ENCODE measurements around the gene BEND2.
"Not testable (repeated sequence)": the region's sequence is repeated elsewhere in the genome, so short reads cannot be mapped to it uniquely, and the experiment has no call there.

Gene BEND2

DNA sequence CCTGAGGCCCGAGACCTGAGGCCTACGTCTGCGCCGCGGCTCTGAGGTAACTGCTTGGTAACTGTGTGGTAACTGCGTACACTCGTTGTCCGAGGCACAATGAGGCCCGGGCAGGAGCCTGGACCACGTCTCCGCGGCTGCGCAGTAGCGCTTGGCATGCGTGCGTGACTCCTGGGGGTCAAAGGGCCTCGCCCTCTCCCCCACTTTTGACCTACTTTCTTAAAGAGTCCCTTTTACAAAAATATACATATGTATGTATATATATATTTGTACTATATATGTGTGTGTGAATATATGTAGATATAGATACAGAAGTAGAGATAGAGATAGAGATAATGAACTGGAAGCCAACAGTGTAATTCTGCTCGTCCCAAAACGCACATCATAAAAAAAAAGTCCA, at the start of gene BEND2:
Gene BEND2 (minus strand): TSS at position 101 of the 400 bp plus-strand sequence. CDS start 136 bp downstream, outside the sequence.
- DNase-seq, result no peak

DNA sequence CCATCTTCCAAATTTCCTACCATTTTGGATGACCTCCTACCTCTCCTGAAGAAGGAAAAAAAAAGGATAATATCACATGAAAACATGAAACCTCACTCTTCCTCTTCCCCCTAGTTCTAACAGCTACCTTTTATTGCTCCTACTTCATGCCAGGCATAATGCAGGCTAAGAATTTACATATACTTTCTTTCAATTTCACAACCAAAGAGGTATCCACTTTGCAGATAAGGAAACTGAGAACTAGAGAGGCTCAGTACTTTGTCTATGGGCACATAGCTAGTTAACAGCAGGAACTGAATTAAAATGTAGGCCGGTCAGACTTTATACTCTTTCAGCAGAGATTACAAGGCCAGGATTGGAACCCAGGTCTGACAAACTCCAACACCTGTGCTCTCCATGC, 34.4 kb upstream of the BEND2 start:
- DNase-seq, result no peak

DNA sequence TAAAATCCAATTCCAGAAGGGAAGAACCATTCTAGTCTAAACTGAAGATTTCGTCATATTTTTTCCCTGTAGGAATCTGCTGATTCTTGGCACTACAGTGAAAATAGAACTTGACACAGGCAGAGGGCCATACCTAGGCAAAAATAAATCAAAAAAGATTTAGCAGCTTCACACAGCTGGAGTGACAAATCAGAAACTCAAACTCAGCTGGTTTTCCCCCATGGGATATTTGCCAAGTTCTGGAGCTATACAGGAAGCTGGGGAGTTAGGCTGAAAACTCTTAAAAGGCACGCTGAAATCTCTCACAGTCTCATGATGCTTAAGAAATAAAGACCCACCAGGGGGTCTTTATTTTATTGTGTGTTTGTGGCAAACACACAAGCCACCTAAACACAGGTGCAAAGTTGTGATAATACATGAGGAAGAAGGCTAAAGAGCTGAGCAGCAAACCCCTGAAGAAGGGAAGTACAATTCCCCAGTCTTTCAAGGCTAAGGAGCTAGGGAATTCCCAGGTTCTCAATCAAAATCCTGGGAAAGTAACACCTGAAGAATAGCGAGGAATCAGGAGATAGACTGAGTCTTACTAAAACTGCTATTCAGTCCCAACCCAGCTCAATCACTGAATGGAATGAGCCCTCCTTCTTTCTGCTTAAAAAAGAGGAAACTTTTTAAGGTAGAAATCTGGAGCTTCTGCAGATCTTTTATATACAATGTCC, 32.1 kb upstream of the BEND2 start:
- DNase-seq, result no peak

DNA sequence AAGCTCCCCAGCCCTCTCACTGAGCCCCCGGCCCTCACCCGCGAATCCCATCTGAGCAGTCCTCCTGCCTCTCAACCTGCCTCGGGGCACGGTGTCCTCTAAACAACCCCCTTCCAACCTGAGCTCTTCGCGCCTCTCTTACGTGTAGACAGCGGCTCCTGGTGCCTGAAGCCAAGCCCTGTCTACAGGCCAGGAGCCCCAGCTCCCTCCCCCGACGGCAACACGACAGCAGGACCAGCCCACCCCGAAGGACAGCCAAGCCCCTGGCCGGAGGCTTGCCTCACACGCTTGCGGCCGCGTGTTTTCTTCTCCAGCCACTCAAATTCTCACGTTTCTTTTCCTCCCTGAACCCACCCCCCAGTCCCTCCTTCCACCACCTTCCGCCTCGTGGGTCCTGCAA, 9.0 kb upstream of the BEND2 start:
- DNase-seq, result not testable (repeated sequence)

DNA sequence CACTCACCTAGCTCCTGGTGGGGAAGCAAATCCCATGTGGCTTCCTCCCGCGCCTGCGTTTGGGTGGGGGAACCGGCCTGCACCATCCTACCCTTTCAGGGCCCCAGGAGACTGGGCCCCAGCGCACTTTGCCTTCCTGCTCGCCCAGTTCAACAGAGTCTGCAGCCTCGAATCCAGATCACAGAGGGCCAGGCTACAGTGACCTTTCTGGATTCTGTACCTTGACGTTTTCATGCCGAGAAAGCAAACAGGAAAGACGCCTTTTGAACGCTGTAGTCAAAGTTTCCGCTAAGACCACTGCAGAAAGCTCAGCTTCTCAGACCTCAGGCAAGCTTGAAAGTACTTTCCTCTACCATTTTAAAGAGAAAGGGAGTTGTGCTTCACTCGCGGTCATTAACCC, 7.4 kb upstream of the BEND2 start:
- DNase-seq, result no peak

DNA sequence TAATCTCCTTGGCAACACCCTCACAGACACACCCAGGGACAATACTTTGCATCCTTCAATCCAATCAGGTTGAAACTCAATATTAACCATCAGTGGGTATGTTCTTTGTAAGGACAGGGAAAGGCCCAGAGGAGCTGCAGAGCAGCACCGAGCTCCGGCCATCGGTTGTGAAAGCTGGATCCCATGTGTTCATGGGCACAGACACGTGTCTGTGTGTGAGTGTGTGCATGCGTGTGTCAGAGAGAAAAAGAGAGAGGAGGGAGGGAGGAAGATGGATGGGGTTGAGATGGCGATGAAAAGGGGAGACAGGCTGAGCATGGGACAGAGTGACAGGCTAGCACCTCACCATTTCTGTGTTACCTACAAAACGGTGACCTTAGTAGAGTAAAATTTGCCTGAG, 6.8 kb upstream of the BEND2 start:
- DNase-seq, result no peak

DNA sequence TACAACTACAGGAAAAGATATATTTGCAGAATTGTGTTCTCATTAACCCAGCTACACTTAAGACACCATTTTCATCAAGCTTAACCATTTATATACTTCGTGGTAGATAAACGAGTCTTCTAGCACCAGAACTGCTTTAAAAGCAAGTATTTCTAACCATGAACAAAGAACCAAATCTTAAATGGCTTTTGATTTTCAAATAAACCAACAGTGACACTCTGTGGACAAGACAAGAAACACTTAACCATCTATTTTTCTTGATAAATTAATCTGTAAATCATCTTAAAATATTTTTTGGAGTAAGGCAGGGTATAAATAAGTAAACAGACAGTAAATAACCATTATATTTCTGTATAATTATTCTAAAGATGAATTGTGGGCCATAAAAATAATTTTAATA, 10.2 kb downstream of the BEND2 start:
- no peak for DNase-seq

DNA sequence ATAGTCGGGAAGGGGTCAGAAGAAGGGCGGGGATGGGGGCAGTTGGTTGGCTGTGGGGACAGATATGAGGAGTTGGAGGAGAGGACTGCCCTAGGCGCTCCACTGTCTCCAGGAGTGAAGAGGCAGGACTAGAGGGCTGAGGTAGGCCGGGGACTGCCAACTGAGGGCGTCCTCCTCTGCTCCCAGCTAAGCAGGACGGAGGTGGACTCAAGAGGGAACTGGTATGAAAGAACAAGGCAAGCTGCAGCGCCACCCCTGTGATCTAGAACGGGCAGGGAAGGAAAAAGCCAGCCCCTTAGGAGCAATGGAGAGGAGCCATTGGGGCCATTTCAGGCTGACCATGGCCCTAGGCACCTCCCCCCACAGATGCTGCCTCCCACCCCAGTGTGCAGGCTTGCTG, 14.0 kb downstream of the BEND2 start:
- DNase-seq, result no peak

DNA sequence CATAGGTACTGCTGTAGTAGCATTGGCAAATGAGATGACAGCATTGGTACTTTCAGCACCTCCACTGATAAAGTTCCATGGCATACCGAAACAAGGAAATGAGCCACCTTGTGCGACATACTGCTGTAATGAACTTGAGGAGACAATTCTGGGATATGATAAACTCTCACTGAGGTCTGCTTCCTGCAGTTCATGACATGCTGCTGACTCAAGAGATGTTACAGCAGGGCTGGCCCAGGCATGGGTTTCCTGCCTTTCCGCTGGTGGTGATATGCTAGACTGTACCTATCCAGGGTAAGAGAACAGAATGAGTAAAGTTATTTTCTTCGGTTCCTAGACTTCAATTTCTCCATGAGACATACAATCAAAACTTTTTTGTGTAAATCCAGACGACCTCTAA, 17.1 kb downstream of the BEND2 start:
- DNase-seq, result no peak

DNA sequence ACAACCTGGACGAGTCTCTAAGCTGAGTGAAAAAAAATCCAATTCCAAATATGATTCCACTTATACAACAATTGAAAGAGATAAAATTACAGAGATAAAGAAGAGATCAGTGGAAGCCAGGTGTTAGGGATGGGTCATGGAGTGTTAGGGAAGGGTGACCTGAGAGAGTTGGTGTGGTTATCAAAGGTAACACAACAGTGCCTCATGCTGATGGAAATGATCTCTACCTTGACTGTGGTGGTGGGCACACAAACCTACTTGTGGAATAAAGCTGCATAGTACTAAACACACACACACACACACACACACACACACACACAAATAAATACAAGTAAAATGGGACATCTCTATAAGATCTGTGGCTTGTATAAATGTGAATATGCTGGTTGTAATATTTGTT, 26.0 kb downstream of the BEND2 start:
- DNase-seq, result no peak

DNA sequence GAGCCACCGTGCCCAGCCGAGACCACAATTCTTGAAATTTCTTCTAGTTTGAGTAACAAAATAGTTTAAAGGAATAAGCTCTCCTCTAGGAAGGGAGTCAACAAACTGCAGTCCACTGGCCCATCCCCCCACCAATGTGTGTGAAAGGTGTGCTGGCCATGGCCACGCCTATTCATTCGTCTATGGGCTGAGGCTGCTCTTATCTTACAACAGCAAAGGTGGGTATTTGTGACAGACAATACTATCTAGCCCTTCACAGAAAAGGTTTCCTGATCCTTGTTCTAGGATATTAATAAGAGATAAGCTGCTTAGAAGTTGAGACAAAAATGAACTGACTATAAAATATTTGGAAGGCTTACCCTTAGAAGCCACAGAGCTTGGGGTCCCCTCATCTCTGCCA, 41.2 kb downstream of the BEND2 start:
- DNase-seq, result no peak

DNA sequence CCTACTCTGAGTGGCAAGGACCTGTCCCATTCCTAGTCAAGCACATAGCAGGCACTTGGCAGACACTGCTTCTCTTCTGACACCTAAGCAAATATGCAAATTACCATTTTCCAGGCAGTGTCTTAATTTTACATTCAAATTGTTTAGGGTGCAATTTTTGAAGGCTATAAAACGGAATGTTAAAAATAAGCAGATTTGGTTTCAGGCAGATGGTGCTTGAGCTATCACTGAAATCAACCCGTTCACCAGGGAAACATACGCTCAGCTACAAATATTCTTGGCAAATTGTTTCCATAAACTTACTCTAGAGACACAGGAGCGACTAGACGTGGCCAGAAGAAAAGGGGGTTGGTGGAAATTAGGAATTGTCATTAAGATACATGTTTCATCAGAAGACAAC, 45.7 kb downstream of the BEND2 start:
- no peak for DNase-seq

DNA sequence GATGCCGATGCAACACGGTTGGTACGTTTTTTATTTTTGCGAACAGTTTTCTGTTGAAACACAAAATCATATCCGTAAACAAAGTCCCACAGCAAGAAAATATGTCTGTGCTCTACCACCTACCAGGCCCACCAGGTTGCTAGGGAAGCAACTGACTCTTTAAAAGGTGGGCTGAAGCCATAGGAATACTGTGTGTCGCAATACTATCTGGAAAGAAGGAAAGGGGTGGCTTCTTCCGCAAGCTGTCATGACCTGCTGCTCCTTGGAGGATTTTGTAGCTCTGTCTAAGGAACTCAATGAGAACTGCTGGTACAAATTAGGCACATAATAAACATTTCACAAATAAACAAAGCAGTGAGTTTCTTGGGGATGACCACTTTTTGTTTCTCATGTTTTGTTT, 46.5 kb downstream of the BEND2 start:
- DNase-seq, result no peak

DNA sequence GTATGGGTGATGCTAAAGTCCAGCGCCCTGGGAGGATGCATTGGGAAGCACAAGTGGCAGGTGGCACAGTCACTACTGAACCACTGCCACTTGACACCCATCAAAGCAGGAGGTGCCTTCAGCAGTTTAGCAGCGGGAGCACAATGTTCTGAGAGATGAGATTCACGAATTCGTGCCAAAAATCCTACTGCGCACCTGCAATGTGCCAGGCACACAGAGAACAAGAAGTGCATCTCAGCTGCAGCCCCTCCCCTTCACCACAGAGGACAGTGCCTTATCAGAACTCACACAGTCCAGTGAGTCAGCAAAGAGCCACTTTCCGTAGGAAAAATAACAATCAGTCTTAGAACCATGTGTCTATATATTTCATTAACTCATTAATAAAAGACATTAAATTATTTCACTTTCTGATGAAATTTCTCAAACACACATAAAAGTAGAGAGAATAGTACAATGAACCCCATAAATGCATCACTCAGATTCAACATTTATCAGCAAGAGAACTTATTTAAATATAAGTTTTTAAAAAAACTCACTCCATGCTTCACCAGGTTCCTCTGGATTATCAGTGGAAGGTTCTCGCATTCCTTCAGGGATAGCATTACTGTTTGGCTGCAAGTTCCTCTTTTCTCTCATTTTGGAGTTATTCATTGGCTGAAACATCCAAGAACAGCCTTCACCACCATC, 47.0 kb downstream of the BEND2 start:
- no peak for DNase-seq

DNA sequence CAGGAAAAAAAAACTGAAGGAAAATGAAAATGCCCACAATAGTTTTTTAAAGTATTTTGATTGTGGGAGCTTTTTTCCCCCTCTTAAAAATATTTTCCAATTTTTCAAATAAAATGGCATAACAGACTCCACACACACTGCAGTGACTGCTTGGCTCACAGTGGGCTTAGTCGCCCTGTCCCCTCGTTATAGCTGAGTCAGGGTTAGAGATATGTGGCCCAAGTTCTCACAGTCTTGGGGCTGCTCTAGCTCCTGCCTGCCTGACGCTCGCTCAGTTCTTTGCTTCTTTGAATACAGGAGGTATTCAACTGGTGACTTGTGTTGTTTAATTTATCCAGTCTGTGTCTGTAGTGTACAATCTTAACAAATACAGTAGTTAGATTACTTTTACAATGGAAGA, 47.7 kb downstream of the BEND2 start:
- DNase-seq, result no peak

DNA sequence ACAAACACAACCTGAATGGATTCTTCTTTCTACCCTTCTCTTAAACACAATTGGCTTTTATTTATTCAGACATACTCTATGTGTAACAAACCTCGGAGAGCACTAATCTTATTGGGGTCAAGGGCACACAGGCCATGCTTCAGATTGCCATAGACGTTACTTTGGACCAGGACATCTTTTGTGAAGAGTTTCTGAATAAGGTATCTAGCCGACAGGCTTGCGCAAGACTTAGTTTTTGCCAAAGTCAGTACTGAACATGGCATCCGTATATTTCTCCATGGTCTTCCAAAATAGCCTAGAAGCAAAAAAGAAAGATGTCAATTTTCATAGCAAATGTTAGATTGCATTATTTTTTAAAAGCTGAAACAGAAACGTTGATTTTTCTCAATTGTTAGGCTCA, 49.8 kb downstream of the BEND2 start:
- DNase-seq, result no peak

DNA sequence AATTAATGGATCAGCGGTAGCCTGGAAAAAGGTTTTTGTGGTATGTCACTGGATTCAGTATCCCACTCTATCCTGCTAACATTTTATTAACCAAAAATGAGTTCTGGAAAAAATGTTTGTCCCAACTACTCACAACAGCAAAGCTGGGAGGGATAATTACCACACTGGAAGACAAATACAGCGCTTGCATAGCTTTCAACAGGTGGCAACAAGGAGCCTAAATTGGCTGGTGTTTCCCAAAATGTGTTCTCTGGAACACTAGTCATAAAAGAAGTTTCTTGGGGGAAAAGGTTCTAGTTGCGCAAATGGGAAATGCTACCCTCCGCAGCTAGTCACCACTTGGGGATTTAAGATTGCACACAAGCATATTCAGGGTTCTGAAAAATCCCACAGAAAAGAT, 54.6 kb downstream of the BEND2 start:
- DNase-seq, result no peak

DNA sequence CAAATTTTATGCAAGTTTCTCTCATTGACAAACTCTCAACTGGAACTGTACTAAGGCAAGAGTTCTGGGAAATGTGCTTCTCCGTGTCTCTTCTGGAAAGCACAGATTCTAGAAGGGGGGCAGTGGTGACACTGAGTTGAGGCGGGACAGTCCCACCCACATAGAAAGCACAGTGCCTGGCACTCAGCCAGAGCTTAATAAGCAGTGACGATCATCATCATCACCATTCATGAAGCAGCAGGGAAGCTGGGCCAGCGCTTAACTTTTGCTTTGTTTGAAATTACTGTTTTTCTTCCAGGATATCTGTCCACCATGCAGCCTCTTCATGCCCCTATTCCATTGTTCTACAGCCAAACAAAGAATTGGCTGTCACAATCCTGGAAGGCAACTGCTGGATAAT, 60.3 kb downstream of the BEND2 start:
- no peak for DNase-seq

DNA sequence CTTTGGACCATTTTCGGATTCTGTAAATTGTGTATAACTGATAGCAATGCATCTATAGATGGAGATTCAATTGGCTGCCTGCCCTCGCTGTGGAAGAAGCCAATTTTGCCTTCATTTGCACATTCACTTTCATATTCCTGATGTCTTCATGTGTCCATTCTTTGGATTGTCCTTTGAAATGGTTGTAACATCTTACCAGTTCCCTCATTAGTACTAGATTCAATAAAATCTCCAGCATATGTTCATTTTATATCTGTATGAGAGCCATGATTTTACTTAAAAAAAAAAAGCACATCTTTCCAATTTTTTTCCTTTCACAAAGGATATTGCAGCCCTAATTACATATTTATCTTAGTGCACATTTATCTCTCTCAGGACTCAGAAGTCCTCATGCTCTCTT, 61.7 kb downstream of the BEND2 start:
- DNase-seq, result no peak

DNA sequence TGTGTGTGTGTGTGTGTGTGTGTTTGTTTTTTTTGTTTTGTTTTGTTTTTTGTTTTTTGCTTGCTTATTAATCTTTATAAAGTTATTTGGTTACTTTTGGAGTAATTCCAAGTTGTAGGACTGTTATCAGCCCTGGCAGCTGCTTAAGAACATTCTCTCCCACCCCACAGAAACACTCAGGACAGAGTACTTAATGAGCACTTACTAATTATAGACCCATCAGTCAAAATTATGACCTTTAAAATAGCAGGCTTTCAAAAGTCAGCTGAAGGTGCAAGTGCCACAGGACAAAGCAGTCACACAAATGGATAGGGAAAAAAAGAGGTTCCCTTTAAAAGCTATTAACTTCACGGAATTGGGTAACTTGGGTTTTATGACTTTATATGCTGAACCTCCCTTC, 69.0 kb downstream of the BEND2 start:
- DNase-seq, result no peak

DNA sequence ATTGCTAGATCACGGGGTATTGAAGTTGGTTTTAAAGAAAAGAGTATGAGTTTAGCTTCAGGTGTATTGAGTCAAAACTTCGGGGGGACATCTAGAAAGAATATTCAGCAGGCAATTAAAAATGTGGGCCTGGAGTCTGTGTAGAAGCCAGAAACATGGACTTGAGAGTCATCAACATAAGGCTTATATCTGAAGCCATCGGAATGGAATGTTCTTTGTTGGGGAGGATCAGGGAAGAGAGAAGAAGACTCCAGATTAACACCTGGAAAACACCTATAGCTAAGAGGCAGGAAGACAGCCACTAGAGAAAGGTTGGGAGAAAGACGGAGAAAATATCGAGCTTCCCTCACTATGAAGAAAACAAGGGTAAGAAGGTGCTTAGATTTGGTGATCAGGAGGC, 69.5 kb downstream of the BEND2 start:
- no peak for DNase-seq

DNA sequence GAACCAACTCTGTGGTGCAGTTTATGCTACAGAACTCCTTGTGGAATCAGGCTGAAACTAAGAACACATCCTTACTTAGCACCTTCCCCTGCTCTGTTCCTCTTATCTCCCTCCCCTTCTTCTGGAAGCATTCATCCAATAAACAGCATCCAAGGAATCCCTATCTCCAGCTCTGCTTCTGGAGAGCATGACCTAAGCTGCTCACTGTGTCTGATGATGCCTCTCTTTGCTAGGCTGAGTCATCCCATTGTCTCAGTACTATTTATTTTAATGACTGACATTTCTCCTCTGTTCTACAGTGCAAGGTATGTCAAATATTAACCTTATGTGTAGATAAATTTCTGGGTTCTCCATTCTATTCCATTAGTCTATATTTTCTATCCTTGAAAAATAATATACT, 71.2 kb downstream of the BEND2 start:
- DNase-seq, result no peak

DNA sequence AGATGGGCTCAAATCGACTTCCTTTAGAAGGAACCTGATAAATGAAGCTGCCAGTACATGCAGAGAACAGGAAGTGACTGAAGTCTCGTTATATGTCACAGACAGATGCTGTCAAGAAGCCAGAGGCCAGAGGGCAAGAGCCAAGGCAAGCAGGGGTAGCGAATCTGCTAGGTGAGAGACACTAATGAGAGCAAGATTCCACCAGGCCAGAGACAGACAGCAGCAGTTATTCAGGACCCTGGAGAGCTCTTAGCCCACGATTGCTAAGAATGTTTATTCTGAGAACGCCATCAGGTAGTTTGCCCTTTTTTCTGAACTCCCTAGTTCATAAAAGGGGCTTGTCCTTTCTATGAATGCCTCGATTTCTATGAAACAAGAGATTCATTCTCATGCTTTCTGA, 73.7 kb downstream of the BEND2 start:
- no peak for DNase-seq

DNA sequence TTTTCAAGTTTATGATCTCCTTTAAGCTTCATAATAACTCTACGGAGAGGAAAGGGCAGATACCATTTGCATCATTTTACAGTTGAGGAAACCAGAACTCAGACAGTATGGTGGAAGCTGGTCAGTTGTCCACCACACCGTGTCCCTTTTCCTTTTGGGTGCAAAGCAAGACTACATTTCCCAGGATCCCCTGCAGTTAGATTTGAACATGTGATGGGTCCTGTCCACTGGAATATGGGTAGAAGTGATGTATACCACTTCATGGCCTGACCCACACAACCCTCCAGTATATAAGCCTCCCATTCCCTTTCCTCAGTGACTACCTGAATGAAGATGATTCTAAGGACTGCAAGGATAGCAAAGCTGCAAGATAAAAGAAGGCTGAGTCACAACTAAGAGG, 74.7 kb downstream of the BEND2 start:
- no peak for DNase-seq

DNA sequence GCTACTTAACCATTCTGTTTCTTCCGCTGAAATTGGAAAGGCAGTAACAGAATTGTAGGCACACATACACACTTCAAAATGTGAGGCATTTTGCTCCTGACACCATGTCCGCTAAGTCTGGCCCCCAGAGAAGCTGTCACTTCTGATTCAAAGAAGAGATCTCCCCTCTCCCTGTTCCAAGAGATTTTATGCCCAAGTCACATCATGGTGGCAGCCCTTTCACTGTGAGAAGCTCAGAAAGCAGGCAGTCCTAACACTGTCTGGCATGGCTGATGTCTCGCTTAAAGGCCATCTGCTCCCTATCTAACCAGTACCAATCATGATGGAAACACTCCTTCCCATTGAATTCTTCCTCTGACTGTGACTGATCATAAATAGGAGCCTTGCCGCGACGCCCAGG, 83.9 kb downstream of the BEND2 start:
- no peak for DNase-seq

All from NCI-H2081 treated with DMSO at 0.1 percent for 48 hours (cell line).